HG02943 (cell line): ENCODE results near the gene FGGY.
"Not testable (repeated sequence)": the region's sequence is repeated elsewhere in the genome, so short reads cannot be mapped to it uniquely, and the experiment has no call there.

Experiments
- ATAC-seq: cut with Tn5 transposase; IDR thresholded peaks from one replicate; pipeline ENCODE4 v1.9.1; 2021; ENCODE audit warnings: mild to moderate bottlenecking, low read depth, moderate library complexity; ENCODE audit not compliant: unreplicated experiment

Gene FGGY

DNA sequence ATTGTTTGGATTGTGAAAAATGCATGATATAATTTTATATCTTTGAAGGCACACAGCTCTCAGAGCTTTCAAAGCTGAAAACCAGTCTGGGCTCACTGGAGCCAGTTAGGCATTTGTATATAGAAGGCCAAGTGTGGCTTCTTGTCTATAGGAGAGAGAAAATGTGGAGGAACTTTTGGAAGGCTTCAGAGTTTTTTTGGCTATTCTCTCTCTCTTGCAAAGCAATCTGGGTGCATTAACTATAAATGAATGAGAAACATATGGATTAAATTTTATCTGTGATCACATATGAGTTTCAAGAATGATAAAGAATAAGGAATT, 301.2 kb downstream of the FGGY start:
- ATAC-seq, result no peak

DNA sequence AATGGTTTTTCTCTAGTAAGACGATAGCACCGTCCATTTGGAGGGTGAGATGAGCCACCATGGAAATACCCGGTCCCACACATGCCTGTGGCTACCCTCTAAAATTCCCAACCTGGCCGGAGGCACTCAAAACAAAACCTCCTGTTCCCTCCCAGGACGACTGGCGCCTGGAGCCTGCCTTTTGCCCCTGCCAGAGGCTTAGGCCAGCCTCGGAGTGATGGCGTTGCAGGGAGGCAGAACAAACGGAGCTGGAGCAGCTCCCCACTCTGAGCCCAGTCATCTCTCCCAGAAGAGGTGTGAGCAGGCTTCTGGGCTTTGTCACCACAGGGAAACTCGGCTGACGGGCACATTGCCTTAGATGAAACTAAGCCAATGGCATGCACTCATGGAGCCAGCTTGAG, 304.1 kb downstream of the FGGY start:
- no peak for ATAC-seq

DNA sequence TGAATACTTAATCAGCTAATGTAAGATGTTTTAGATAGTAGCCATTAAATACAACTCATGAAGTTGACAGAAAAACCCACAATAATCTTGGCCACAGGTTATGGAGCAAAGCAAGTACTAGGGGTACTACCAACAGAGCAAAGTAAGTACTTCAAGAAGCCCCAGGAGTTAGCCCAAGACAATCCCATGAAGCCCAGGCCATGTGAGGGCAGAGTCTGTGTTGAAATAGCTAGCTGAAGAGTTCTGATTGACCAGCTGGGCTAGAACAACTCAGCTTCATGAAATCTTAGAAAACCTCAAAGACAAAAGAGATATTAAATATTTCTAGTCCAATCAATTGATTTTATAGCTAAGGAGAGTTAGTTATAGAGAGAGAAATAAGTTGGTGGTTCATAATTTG, 304.9 kb downstream of the FGGY start:
- ATAC-seq, result no peak

DNA sequence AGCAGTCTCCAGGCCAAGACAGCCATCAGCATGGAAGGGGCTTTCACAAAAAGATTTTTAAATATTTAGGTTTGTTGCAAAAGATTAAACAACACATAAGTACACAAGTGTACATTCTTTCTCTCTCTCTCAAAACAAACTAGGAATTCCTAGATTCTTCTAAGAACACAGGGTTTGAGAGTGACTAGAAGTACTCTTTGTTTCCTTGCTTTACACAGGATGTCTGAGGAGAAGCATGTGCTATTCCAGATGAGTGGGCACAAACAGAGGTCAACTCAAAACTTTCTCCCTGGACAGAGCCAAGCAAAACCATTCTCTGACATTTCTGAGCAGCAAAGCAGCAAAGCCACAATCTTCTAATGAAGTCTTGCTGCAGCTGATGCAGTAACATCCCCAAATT, 307.3 kb downstream of the FGGY start:
- no peak for ATAC-seq

DNA sequence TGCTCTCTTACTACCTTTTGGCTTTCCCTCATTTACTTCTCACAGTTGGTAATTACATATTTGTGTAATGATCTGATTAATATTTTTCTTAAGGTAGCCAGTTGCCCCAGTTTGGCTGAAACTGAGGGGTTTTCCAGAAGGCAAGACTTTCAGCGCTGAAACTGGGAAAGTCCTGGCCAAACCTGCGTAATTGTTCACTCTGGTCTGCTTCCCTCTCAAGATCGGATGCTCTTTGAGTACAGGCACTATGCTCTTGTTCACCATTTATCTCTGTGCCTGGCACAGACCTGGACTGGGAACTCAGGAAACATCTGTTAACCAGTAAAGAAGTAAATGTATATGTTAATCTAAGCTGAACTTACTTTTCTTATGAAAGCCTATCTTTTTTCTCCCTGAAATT, 308.3 kb downstream of the FGGY start:
- ATAC-seq, result no peak

DNA sequence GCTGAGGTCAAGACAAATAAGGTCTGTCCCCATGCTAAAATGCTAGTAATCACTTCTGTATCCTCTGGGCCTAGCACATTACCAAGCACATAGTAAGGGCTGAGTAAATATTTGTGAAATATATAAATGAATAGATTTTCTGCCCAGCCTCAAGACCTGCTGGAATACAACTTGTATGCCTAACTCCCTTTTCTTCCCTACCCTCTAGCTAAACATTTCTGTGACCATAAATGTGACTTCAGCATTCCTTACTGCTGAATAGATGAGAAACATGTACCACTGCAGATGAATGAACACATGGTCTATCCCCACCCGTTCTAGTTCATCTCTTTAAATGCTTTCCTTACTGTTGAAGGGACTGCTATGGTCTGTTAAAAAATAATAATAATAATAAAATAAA, 308.9 kb downstream of the FGGY start:
- ATAC-seq, result no peak

DNA sequence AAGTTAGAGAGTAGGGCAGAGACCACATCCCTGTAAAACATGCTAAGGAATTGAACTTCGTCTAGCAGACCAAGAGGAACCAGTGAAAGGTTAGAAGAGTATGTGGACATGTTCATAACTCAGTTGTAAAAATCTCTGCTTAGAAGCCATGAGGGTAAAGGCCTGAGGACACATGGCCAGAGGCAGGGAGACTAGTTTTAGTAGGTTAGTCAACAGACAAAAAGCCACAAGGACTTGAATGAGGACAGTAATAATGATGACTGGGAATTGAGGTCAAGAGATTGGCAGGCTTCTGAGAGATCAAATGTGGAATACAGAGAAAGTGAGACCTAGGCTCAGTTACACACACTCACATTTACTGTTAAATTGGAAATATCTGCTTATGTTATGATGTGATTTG, 312.4 kb downstream of the FGGY start:
- no peak for ATAC-seq

DNA sequence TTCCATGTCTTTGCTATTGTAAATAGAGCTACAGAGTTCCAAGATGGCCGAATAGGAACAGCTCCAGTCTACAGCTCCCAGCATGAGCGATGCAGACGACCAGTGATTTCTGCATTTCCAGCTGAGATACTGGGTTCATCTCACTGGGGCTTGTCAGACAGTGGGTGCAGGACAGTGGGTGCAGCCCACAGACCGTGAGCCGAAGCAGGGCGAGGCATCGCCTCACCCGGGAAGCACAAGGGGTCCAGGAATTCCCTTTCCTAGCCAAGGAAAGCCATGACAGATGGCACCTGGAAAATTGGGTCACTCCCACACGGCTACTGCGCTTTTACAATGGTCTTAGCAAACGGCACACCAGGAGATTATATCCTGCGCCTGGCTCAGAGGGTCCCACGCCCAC, 313.6 kb downstream of the FGGY start:
- ATAC-seq, result not testable (repeated sequence)

DNA sequence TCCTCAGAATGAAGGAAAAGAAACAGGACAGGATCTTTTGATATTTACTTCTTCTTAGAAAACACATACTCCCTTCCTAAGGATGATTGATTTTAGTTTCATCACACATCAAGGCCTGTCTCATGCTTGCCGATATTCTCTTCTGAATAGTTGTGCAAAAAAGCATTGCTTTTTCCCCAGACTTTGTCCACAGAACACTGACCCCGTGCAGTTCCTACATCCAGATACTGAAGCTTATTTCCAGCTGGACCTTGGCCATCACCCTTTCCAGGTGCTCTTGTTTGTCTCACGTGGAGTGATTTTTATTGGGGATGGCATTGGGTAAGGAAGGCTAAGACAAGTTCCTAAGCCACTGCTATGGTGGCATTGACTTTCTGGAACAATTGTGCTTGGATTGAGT, 320.5 kb downstream of the FGGY start:
- ATAC-seq, result no peak

DNA sequence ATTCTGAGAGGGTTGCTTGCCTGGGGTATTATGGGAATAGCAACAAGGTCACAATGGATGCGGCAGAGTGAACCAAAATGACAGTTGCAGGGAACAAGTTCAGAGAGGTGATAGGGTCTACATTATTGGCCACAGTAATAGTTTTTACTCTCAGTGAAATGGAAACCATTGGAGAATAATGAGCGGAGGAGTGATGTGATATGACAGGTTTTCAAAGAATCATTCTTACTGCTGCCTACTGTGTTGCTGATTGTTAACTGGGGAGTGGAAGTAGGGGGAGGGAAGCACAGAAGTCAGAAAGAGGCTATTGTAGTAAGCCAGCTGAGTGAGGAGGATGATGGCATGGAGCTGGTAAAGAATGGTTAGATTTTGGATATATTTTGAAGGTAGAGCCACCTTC, 322.7 kb downstream of the FGGY start:
- no peak for ATAC-seq

DNA sequence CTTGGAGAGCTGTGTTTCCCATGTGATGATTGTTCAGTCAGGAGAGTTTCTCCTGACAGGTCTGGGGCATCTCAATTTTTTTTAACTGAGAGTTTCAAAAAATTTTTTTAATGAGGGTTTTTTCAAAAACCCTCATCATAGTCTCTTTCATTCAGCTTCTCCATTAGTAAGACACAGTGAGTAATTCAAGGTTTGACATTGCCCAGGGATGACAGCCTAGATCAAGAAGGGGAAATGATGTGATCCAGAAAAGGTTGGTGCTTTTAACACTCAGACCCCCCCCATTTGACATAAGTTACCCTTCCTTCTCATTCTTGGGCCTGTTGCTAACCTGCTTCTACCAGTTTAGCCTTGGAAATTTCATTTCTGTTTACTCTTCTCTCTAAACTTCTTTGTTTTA, 328.5 kb downstream of the FGGY start:
- no peak for ATAC-seq

DNA sequence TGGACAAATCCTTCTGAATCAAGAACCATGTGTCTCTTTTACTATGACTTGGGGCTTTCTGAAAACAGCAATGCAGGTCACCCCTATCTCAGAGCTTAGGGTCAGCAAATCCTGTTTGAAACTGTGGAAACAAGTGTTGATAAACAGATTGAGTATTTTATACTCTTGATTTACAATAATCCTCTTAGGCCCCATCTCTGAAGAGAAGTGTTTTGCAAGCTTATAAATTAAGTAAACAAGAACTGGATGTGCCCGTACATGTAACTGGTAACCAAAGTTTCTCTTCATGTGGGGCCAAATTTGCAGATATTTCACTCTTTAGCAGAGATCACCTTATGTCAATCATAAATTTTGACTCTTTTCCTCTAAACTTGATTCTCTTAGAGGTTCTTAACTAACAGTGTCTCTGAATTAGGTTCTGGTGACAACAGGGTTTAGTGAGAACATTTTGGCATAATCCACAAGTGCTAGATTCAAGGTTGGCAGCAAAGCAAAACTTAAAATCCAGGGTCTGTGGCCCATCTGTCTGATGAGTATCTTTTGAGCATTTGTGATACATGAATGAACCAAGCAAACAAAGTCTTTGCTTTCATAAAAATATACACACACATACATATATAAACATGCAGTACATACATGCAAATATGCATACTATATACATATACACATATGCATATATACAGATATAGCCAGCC, 334.8 kb downstream of the FGGY start:
- no peak for ATAC-seq

DNA sequence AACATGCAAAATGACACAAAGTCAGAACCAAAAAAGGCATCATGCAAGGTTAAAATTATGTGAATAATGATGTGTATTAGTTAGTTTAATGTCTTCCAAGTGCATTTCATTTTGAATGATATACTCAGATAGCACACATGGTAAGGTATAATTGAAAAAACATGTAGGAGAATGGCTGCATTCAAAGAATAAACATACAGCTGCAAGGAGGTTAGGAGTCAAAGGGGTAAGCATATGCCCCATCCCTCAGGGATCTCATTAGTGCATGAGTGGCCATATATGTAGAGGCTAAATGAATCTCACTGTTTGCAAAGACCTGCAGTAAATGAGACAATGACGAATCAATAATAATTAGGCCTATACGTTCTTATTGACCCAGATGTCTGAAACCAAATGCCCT, 338.2 kb downstream of the FGGY start:
- ATAC-seq, result no peak

DNA sequence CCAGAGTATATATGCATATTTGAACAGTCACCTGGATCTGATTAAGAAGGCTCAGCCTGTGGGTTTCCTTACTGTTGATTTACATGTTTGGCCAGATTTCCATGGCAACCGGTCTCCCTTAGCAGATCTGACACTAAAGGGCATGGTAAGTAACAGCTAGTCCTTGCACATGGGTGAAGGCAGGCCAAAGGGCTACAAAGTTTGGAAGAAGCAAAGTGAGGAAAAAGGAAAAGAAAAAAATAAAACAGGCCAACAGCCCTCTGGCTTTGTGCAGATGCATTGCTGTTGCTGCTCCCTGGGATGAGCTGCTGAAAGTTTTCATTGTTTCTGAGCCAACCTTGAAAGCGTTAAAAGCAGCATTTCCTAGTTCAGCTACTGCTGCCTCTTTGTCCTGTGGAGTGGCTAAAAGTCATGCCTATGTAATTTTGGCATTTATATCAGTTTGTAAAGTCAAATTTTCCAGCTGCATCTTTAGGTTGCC, 341.4 kb downstream of the FGGY start:
- no peak for ATAC-seq

DNA sequence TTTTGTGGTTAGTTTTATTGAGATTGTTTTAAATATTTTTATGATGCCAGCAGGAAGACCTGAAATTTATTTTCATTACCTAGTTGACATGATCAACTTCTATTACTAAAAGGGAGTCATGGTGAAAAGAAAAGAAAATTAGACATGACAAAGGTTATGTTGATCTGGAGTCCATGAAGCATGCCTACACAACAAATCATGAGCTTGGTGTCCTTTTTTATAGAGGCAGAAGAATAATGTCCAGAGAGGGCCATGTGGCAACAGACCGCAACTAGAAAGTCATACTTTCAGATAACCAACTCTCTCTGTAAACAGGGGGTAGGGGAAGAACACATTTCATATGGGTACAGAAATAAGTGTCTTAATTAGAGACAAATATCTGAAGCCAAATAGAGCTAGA, 342.4 kb downstream of the FGGY start:
- no peak for ATAC-seq

DNA sequence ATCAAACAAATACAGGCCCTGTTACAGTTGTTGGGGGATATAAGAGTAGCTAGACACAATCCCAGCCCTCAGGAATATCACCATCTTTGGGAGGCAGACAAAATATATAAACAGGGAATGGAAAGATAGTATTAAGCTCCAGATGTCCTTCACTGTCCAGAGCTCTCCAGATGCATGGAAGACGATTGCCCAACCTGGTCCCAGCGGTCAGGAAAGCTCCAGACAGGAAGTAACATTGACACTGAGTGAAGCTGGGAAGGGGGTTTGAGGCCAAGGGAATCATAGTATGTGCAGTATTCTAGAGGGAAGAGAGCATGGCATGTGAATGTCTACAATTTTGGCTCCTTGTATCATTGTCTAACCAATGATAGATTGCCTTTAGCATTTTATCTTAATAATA, 344.0 kb downstream of the FGGY start:
- no peak for ATAC-seq

DNA sequence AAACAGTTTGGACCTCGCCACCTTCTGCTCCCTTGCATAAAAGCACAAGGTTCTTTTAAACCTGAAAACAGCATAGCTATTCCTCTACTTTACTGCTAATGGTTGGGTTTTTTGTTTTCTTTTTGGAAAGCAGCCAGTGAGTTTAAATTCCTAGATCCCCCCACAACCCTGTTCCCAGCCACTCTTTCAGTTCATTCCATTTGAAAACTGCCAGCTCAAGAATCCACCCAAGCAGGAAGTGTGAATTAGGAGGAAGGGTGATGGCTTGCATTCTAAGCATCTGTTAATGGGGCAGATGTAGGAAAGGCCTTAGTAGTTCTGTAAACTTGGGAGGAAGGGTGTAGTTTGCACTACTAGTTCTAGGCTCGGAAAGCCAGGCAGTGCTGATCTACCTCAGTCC, 344.9 kb downstream of the FGGY start:
- no peak for ATAC-seq

DNA sequence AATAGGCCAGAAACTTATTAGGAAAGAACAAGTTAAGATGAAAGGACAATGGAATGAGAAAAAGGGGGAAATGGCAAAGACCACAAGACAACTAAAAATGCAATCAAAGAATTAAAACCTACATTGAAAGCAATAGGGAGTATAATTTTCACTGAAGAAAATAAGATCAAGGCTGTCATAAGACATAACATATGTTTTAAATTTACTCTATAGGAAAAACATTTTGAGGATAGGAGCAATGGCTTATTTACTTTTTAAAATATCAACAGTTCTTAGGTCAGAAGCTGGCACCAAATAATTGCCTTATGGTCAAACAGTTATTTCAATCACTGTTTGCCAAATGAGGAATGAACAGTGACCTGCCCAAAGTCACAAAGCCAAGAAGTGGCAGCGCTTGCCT, 346.6 kb downstream of the FGGY start:
- ATAC-seq, result no peak

DNA sequence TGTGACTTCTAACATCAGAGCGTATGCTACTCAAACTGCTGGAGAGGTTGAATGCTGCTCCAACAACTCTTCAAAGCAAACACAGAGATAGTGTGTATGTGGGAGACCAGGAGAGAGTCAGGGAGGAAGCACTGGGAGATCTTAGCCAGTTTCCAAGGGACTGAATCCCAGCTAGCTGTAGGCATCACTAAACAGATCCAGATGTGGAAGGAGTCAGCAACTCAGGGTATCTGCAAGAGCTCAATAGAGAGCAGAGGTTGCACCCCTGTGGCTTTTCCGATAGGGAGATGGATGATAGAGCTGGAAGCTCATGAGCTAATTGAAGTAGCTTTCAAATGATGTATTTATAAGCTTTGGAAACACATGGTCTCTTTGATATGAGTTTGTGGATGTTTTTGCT, 349.0 kb downstream of the FGGY start:
- ATAC-seq, result no peak

DNA sequence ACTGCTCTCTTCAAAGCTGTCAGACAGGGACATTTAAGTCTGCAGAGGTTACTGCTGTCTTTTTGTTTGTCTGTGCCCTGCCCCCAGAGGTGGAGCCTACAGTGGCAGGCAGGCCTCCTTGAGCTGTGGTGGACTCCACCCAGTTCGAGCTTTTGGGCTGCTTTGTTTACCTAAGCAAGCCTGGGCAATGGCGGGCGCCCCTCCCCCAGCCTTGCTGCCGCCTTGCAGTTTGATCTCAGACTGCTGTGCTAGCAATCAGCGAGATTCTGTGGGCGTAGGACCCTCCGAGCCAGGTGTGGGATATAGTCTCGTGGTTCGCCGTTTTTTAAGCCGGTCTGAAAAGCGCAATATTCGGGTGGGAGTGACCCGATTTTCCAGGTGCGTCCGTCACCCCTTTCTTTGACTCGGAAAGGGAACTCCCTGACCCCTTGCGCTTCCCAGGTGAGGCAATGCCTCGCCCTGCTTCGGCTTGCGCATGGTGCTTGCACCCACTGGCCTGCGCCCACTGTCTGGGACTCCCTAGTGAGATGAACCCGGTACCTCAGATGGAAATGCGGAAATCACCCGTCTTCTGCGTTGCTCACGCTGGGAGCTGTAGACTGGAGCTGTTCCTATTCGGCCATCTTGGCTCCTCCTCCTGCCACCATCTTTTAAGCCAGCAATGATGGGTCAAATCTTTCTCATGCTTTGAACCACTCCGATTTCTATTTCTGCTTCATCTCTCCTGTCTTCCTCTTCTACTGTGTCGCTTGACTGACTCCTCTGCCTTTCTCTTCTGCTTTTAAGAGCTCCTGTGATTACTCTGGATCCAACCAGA, 356.5 kb downstream of the FGGY start:
- ATAC-seq, result not testable (repeated sequence)

DNA sequence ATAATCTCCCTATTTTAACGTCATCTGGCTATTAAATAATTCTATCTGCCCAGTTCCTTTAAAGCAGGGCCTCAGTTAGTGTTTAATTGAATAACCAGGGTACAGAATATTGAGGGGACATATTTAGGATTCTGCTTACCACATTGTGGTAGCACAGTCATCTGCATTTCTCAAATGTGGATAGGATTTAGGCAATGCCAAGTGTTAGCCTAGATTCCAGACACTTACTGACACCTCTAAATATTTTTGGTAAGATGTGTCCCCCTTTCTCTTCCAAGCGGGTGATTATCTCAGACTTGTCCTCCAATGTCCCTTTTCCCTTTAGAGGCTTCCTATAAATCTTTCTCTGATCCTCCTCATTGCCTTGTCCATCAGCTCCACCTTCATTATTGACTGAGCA, 357.1 kb downstream of the FGGY start:
- ATAC-seq, result no peak

DNA sequence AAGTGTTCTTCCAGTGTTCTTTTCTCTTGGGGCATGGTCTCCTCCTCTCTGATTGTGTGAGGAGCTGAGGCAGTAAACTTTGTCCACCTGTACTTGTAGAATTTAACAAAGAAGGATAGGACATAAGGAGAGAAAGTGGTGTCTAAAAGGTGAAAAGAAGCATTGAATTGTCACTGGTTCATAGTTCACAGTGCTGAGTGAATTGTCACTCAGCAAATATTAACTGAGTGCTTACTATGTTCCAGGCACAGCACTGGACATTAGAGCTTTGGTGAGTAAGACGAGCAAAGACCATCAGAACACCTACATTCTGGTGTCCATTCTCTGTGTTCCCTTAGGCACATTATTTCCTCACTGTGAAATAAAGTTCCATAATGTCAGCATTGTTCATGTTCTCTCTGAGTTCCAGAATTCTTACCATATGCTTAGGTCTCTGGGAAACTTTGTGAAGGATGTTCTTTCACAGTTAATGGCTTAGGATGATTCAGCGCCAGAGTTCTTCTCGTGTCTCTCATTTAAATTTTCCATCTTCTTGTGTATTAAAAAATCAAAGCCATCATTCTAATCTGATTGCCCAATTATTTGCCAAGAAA, 361.1 kb downstream of the FGGY start:
- no peak for ATAC-seq
